T-helper 17 cell (primary cell): ENCODE data around the gene PXK. TPM values are rescaled to one million over a fixed set of nuclear protein-coding genes. Genes with fewer than 3 reads are reported as not detected.

Source experiments
- ATAC-seq: fragments of 150-1000 bp; cut with Tn5 transposase; 2 replicates; pipeline ENCODE4 v1.10.0; 2021; ENCODE audit warnings: mild to moderate bottlenecking, moderate library complexity
- DNase-seq, 3 donors: peaks; one replicate each; pipeline versions ENCODE4 v3.0.0 to v3.0.0-alpha.2; 2020 to 2021
- H3K9me3 ChIP-seq: one replicate; pipeline ENCODE4 v1.7.0; 2013; ENCODE audit warnings: low read length, mild to moderate bottlenecking; ENCODE audit not compliant: control insufficient read depth, poor library complexity, severe bottlenecking
- H3K27ac Mint-ChIP-seq: one replicate; pipeline ENCODE4 v1.8.0; 2022; ENCODE audit warnings: mild to moderate bottlenecking, moderate library complexity, mixed read lengths
- H3K27me3 Mint-ChIP-seq: one replicate; pipeline ENCODE4 v1.8.0; 2022; ENCODE audit warnings: mixed read lengths
- H3K36me3 Mint-ChIP-seq: one replicate; pipeline ENCODE4 v1.8.0; 2022; ENCODE audit warnings: low read depth, mixed read lengths
- H3K4me1 Mint-ChIP-seq: one replicate; pipeline ENCODE4 v1.8.0; 2022; ENCODE audit warnings: mild to moderate bottlenecking, mixed read lengths
- H3K4me3 Mint-ChIP-seq: one replicate; pipeline ENCODE4 v1.8.0; 2022; ENCODE audit warnings: mild to moderate bottlenecking, moderate library complexity, mixed read lengths
- total RNA-seq, 4 donors: library from RNA in 2 of 4; stranded (reverse) in 2 of 4; gene quantifications; one replicate each; pipeline ENCODE4 v1.2.3 and lab custom pipeline; 2022 to 2026

Gene PXK
- total RNA-seq, 2 donors from 2014 or later: 20.1 to 23.1 TPM

DNA sequence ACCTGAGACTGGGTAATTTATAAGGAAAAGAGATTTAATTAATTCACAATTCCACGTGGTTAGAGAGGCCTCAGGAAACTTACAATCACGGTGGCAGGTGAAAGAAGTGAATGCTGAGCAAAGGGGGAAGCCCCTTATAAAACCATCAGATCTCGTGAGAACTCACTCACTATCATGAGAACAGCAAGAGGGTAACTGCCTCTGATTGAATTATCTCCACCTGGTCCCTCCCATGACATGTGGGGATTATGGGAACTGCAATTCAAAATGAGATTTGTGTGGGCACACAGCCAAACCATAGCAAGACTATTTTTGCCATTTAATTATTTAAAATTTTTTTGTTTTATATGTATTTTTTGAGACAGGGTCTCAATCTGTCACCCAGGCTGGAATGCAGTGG lies 132.2 kb downstream of the PXK start:
- peaks cover 7% of the 10 kb centered on the region for H3K4me1 Mint-ChIP-seq
- DNase-seq: no peak

DNA sequence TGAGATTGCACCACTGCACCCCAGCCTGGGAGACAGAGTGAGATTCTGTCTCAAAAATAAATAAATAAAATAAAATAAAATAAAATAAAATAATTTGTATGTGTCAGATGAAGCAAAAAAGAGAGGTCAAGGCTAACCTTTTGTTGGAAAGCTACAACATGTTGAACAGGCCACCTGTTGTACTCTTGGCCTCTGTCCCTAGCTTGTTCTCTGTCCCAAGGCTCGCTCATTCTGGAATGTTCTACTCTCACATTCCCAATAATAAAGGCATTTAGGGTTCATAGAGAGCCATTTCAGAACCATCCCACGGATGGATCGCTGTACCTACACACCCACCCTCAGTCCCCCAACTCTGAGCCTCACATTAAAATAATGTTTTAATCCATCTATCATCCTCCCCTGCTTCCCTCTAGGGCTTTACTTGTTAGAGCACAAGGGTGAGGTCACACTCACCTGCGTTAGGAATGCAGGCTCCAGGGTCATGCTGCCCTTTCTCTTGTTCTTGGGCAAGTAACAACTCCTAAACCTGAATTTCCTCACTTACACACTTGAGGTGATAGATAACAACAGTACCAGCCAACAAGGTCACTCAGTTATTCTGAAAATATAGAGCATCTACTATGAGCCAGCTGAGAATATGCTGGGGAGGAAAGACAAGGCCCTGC lies 134.3 kb downstream of the PXK start:
- DNase-seq: no peak
- ATAC-seq: no peak
- no peaks in the 10 kb centered on the region for H3K9me3 ChIP-seq
- Mint-ChIP-seq H3K27me3 (no peaks in the 10 kb centered on the region), H3K4me3 (no peak overlapping the region), H3K4me1 (peaks cover 12% of the 10 kb centered on the region), H3K36me3 (no peaks in the 10 kb centered on the region), H3K27ac (no peak overlapping the region)

More for the DNA sequence above, 132.2 kb downstream of the PXK start:
- no peaks in the 10 kb centered on the region for H3K36me3 Mint-ChIP-seq
- no peak overlapping the region for H3K4me3 Mint-ChIP-seq
- ATAC-seq: peak; percentile 49
- H3K27ac Mint-ChIP-seq: no peak overlapping the region
- no peaks in the 10 kb centered on the region for H3K9me3 ChIP-seq
- H3K27me3 Mint-ChIP-seq: no peaks in the 10 kb centered on the region

DNA sequence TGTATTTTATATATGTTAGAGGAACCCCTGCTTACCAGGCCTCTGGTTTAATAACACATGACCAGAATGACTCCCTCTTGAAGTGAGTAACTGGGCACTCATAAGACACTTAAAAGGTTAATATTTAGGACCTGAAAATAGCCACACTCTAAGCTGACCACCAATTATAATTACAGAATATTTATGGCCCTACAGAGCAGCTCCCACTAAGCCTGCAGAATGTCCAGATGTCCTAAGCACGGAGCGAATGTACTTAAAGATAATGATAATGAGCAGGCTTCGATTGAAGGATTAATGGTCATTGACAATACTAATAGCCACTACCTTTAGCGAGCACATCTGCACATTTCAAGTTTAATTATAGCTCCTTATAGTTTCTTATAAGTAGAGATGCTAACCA lies 136.4 kb downstream of the PXK start:
- H3K27me3 Mint-ChIP-seq: no peaks in the 10 kb centered on the region
- DNase-seq: no peak
- H3K36me3 Mint-ChIP-seq: no peaks in the 10 kb centered on the region
- H3K4me3 Mint-ChIP-seq: no peak overlapping the region
- H3K9me3 ChIP-seq: no peaks in the 10 kb centered on the region
- no peak for ATAC-seq
- peaks cover 6% of the 10 kb centered on the region for H3K4me1 Mint-ChIP-seq
- peak overlapping the region; percentile 41 for H3K27ac Mint-ChIP-seq

DNA sequence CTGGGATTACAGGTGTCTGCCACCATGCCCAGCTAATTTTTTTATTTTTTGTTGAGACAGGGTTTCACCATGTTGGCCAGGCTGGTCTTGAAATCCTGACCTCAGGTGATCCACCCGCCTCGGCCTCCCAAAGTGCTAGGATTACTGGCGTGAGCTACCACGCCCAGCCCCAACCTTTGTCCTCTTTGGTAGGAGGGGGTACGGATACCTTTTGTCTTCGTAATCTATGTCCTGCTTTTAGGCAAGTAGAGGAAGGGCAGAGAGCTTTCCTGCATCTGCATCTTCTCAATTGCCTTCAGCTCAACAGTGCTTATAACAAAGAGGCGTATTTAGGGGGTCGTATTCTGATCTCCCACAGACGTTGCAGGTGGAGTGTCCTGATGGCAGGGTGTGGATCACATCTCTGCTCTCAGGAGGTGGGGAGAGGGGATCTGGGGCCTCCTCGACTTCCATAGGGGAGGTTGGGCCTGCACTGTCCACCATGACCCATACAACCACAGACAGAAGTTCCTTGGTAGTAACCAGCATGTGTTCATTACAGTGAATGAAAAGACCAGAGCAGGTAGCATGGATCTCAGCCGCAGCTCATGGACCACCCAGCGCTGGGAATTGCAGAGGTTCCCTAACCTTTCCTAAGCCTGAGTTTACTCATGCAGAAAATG lies 137.8 kb downstream of the PXK start:
- H3K9me3 ChIP-seq: no peaks in the 10 kb centered on the region
- H3K27ac Mint-ChIP-seq: peak overlapping the region; percentile 79
- DNase-seq: no peak
- peaks cover 11% of the 10 kb centered on the region for H3K4me1 Mint-ChIP-seq
- no peak for ATAC-seq
- no peak overlapping the region for H3K4me3 Mint-ChIP-seq
- H3K36me3 Mint-ChIP-seq: no peaks in the 10 kb centered on the region
- no peaks in the 10 kb centered on the region for H3K27me3 Mint-ChIP-seq

DNA sequence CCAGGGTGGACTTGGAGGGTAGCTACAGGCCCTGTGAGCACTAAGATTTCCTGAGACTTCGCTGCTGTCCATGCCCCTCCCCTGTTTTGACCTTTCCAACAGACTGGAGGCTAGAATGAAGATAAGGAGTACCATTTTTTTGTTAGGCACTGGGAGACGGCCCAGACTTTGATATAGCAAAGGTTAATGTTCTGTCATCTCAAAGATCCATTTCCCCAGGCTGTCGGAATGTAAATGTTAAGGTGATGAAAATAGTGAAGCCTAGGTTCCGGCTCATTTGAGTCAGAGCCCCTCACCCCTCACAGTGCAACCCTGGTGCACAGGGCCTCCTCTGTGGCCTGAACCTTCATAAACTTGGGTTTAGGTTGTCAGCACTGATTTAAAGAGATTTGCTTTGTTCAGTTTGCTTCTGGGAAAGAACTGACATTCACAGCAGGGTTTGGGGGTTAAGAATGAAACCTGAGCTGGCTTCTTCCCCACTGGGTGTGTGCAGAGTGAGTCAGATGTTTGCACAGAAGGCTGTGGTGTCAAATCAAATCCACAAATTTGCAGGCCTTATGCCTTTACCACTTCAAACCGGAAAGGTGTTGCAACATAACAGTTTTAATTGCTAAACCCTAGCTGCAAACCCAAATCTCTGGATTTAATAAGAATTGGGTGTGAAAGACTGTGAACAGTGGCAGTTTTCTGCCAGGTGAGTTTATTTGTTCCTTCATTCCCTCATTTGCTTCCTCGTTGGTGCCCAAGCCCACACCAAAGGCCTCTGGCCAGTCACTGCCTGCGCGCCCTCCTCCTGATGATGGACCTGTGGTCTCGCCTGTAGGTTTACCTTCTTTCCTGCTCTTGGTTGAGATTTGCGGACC lies 138.6 kb downstream of the PXK start:
- Mint-ChIP-seq H3K4me1 (peaks cover 11% of the 10 kb centered on the region), H3K4me3 (peak overlapping the region; percentile 39)

DNA sequence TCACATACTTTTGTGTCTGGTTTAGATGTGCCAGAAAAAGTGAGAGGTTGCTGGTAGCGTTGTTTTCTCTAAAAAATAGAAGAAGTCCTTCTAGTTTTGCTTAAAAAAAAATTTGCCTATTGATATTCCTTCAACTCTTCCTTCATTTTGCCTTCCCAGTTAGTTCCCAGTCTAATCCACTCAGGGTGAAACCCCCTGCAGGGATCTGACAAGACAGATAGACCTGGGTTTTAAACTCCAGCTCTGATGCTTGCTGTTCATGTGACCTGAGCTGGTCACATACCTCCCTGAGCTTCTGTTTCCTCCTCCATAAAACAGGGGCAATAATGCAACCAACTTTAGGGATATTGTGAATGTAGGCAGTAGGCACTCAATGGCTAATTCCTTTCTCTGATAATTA lies 140.6 kb downstream of the PXK start:
- DNase-seq: no peak
- H3K9me3 ChIP-seq: no peaks in the 10 kb centered on the region
- Mint-ChIP-seq H3K36me3 (peaks cover 2% of the 10 kb centered on the region), H3K4me1 (peaks cover 15% of the 10 kb centered on the region), H3K4me3 (no peak overlapping the region), H3K27ac (peak overlapping the region; percentile 21), H3K27me3 (no peaks in the 10 kb centered on the region)
- ATAC-seq: no peak

More for the DNA sequence above, 138.6 kb downstream of the PXK start:
- DNase-seq (no peak), ATAC-seq (peak; percentile 79)
- no peaks in the 10 kb centered on the region for H3K27me3 Mint-ChIP-seq
- H3K36me3 Mint-ChIP-seq: no peaks in the 10 kb centered on the region
- peak overlapping the region; percentile 79 for H3K27ac Mint-ChIP-seq
- H3K9me3 ChIP-seq: no peaks in the 10 kb centered on the region

DNA sequence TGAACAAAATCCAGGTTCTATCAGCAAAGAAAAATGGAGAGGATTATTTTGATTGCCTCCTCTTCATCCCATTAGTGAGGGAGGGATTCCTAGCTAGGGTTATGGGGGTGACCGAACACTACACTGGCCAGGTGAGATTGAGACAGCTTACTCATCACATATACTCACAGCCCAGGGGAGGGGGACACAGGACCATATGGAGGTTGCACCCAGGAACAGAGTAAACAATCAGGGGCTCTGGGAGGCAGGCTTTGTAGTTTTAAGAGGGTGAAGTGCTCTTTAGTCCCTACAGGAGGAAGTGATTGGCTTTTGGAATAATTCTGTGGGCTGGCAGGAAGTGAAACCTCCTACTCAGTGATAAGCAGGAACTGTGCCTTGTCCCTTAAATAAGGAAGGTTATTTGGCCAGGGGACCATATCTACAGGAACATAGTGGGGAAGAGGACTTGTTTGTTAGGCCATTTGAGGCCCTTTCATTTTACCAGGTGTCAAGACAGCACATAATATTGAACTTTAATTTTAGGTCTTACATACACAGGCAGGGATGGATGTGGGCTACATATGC lies 141.7 kb downstream of the PXK start:
- H3K27me3 Mint-ChIP-seq: no peaks in the 10 kb centered on the region

DNA sequence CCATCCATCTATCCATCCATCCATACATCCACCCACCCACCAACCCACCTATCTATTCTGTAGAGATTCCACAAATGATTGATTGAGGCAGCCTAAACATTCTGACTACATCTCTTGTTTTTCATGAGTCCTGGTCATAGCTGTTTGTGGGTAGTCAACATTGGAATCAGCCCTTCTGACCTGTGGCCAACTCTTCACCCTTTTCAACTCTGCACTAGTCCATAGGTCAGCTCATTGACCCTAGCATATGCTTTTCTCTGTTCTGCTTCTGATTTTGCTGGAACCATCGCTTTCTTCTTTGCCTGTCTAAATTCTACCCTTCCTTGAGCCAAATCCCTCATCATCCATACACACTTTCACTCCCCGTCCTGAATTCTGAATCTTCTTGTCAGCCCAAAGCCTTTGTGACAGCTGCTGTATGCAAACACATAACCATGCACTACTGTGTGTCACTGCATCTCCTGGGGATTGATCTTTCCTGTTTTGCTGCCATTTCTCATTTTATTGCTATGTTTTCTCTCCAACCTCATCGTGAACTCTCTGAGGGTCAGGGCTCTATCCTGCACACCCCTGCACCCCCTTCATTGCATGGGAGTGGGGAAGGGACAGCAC lies 142.4 kb downstream of the PXK start:
- Mint-ChIP-seq H3K27ac (no peak overlapping the region), H3K27me3 (no peaks in the 10 kb centered on the region), H3K36me3 (peaks cover 2% of the 10 kb centered on the region), H3K4me1 (peaks cover 15% of the 10 kb centered on the region), H3K4me3 (no peak overlapping the region)
- DNase-seq (no peak), ATAC-seq (no peak)
- peaks cover 2% of the 10 kb centered on the region for H3K9me3 ChIP-seq

More for the DNA sequence above, 141.7 kb downstream of the PXK start:
- DNase-seq (no peak), ATAC-seq (no peak)
- Mint-ChIP-seq H3K36me3 (peaks cover 2% of the 10 kb centered on the region), H3K4me1 (peaks cover 15% of the 10 kb centered on the region), H3K4me3 (no peak overlapping the region), H3K27ac (peak overlapping the region; percentile 21)
- H3K9me3 ChIP-seq: no peaks in the 10 kb centered on the region

Other genes with a start within 250 kb of the PXK start
- gene DNASE1L3, start 121.9 kb upstream of the PXK start, total RNA-seq: under 1 TPM in 1 of 2 donors, not detected in 1; 0.65 TPM
- 1 to 10 TPM; 2.1 to 2.9 TPM for gene ABHD6, start 95.1 kb upstream of the PXK start, total RNA-seq
- gene RPP14, start 26.6 kb upstream of the PXK start, total RNA-seq: 10 to 100 TPM; 16.4 to 19.4 TPM
- 1 to 10 TPM; 6.9 to 7.3 TPM for gene HTD2, start 26.4 kb upstream of the PXK start, total RNA-seq
- gene PDHB, start 100.9 kb downstream of the PXK start, total RNA-seq: 10 to 100 TPM; 25.6 to 29.9 TPM
- 1 to 10 TPM; 7.0 to 8.4 TPM for gene KCTD6, start 159.2 kb downstream of the PXK start, total RNA-seq
- not detected for gene ACOX2, start 204.3 kb downstream of the PXK start, total RNA-seq
- not detected for gene FAM107A, start 244.5 kb downstream of the PXK start, total RNA-seq